Pancreas (tissue), 10 donors: ENCODE data around the gene TMA7. TPM values are rescaled to one million over a fixed set of nuclear protein-coding genes. Genes with fewer than 3 reads are reported as not detected.

Experiments used
- ATAC-seq, 4 donors: fragments of 200-7000 bp; cut with Tn5 transposase; one replicate each; pipeline versions ENCODE4 v1.8.0 to v1.9.1; 2020; ENCODE audit warnings: mild to moderate bottlenecking in 4 of 4, moderate library complexity in 4 of 4
- DNase-seq, 6 donors: peaks; one replicate each; pipeline ENCODE4 v3.0.0-alpha.2; 2020
- FAIRE-seq: peaks from 2 replicates; lab custom pipeline; 2012; peaks lifted over from hg19 to GRCh38; lab: Jason Lieb, UNC
- H3K27ac ChIP-seq, 4 donors: fragments of 200-600 bp; sonication (generic); 1 replicate in 3 of 4; 2 replicates in 1 of 4; pipeline versions ENCODE4 v1.5.0 to v1.8.0; 2020
- H3K27me3 ChIP-seq, 4 donors: fragments of 200-600 bp; one replicate each; pipeline ENCODE4 v1.8.0; 2021
- H3K36me3 ChIP-seq, 3 donors: fragments of 200-600 bp; sonication (generic) in 1 of 3; one replicate each; pipeline versions ENCODE4 v1.5.0 to v1.8.0; 2020 to 2021
- H3K4me1 ChIP-seq, 3 donors: fragments of 200-600 bp; one replicate each; pipeline ENCODE4 v1.8.0; 2021
- H3K4me3 ChIP-seq, 4 donors: fragments of 200-600 bp; sonication (generic) in 2 of 4; one replicate each; pipeline versions ENCODE4 v1.5.0 to v1.8.0; 2020 to 2021
- H3K9me3 ChIP-seq, 4 donors: fragments of 200-600 bp; one replicate each; pipeline ENCODE4 v1.8.0; 2021
- CTCF ChIP-seq, 4 donors: fragments of 200-600 bp; sonication (generic) in 3 of 4; IDR thresholded peaks; one replicate each; pipeline versions ENCODE4 v1.5.0 to v1.8.0; 2021; ENCODE audit warnings: antibody characterized with exemption in 4 of 4
- WGBS, 2 donors: extraction: QIAGEN DNeasy Blood & Tissue Kit; methylation state at CpG; one replicate each; pipeline ENCODE4 v1.1.7; 2013; 5-methylcytosine and 5-hydroxymethylcytosine counted together
- intact Hi-C, 3 donors: fragments of 100-400 bp; cut with DNase I; formaldehyde crosslinking; loops; one replicate each; pipeline versions ENCODE4 v1.11.1 to v1.14.2; 2022
- polyA plus RNA-seq, 2 donors: library from polyadenylated mRNA; stranded (reverse); fragments of 200-250 nt; gene quantifications; one replicate each; pipeline ENCODE4 v1.2.3, GENCODE V29; 2013
- total RNA-seq, 6 donors: library from RNA; stranded (reverse); fragmentation: NEBNext Ultra II Directional in 4 of 6; extraction: Animal tissue kit (Norgen Biotek cat#: 25700) in 4 of 6; gene quantifications; one replicate each; pipeline versions ENCODE4 v1.2.1 to v1.2.4, GENCODE V29; 2021 to 2023
- donor health status: healthy with polysubstance abuse.
- donor health status: DM: no; HTN: no; CAD: no; lungs with moderate emphysema.
- donor health status: DM: no; HTN: no; CAD: no.
- donor health status: control.
- donor health status: control.
- donor health status: Bipolar disorder and iron deficiency.
- donor health status: DM: yes; HTN: yes; CAD: no.
- donor health status: DM: no; HTN: no; CAD: no.
- donor health status: DM: no; HTN: no; CAD: no.
- donor health status: DM: yes; HTN: yes; CAD: no.

The TMA7 gene
- total and polyA plus RNA-seq, 8 donors, result 59.0 to 320 (median 72.5) TPM

GRCh38 chr3:48417529-48418108 lies 22.4 kb upstream of the TMA7 start:
- H3K27me3 ChIP-seq, result no peaks in the 10 kb centered on the region
- TF ChIP-seq CTCF (IDR thresholded peaks at IDR 0.05), result no peak
- intact Hi-C loops, result no loop called here
- no peak overlapping the region for H3K4me3 ChIP-seq
- DNase-seq, result peak in 2 of 6 donors; percentile 13 to 49
- no peak for FAIRE-seq
- no peak for ATAC-seq
- WGBS, 2 donors, result 93 to 94% methylated on average over 14 of the region's 14 CpGs
- H3K9me3 ChIP-seq, result no peaks in the 10 kb centered on the region
- no peaks in the 10 kb centered on the region for H3K4me1 ChIP-seq
- H3K36me3 ChIP-seq, result peaks cover 0 to 54% (median 27%) of the 10 kb centered on the region in 3 donors
- H3K27ac ChIP-seq, result no peak overlapping the region

GRCh38 chr3:48418140-48418539 lies 21.9 kb upstream of the TMA7 start:
- intact Hi-C loops, result no loop called here
- H3K9me3 ChIP-seq, result no peaks in the 10 kb centered on the region
- ATAC-seq (no peak), FAIRE-seq (no peak), DNase-seq (no peak)
- H3K27ac ChIP-seq, result no peak overlapping the region
- 91 to 93% methylated on average over 17 of the region's 17 CpGs for WGBS, 2 donors
- H3K4me3 ChIP-seq, result no peak overlapping the region
- no peaks in the 10 kb centered on the region for H3K4me1 ChIP-seq
- H3K27me3 ChIP-seq, result no peaks in the 10 kb centered on the region
- no peak for TF ChIP-seq CTCF (IDR thresholded peaks at IDR 0.05)
- peaks cover 0 to 49% (median 25%) of the 10 kb centered on the region in 3 donors for H3K36me3 ChIP-seq

GRCh38 chr3:48418651-48419050 lies 21.4 kb upstream of the TMA7 start:
- FAIRE-seq (no peak), ATAC-seq (no peak), DNase-seq (peak in 1 of 6 donors; percentile 28)
- Histone ChIP-seq H3K27ac (no peak overlapping the region), H3K27me3 (no peaks in the 10 kb centered on the region), H3K4me1 (no peaks in the 10 kb centered on the region), H3K4me3 (no peak overlapping the region), H3K9me3 (no peaks in the 10 kb centered on the region), H3K36me3 (peaks cover 0 to 47% (median 25%) of the 10 kb centered on the region in 3 donors)
- 88 to 93% methylated on average over 9 of the region's 9 CpGs for WGBS, 2 donors
- TF ChIP-seq CTCF (IDR thresholded peaks at IDR 0.05), result no peak
- intact Hi-C loops, result no loop called here

GRCh38 chr3:48419149-48419548 lies 20.9 kb upstream of the TMA7 start:
- intact Hi-C loops, result no loop called here
- 88 to 94% methylated on average over 9 of the region's 9 CpGs for WGBS, 2 donors
- no peak for TF ChIP-seq CTCF (IDR thresholded peaks at IDR 0.05)
- H3K4me1 ChIP-seq, result no peaks in the 10 kb centered on the region
- no peak overlapping the region for H3K27ac ChIP-seq
- ATAC-seq (no peak), FAIRE-seq (no peak), DNase-seq (peak in 1 of 6 donors; percentile 8)
- H3K9me3 ChIP-seq, result no peaks in the 10 kb centered on the region
- H3K4me3 ChIP-seq, result no peak overlapping the region
- peaks cover 0 to 44% (median 25%) of the 10 kb centered on the region in 3 donors for H3K36me3 ChIP-seq
- no peaks in the 10 kb centered on the region for H3K27me3 ChIP-seq

GRCh38 chr3:48419597-48419996 lies 20.5 kb upstream of the TMA7 start:
- DNase-seq, result no peak
- WGBS, 2 donors, result 91% methylated on average over 17 of the region's 17 CpGs
- Histone ChIP-seq H3K27ac (no peak overlapping the region), H3K4me3 (no peak overlapping the region), H3K27me3 (no peaks in the 10 kb centered on the region), H3K4me1 (no peaks in the 10 kb centered on the region), H3K9me3 (no peaks in the 10 kb centered on the region), H3K36me3 (peaks cover 0 to 39% (median 25%) of the 10 kb centered on the region in 3 donors)
- no peak for ATAC-seq
- intact Hi-C loops, result no loop called here
- TF ChIP-seq CTCF (IDR thresholded peaks at IDR 0.05), result no peak
- FAIRE-seq, result no peak
